OCI-LY7 (cell line): ENCODE data around the gene ISLR2. TPM values are rescaled to one million over a fixed set of nuclear protein-coding genes. Genes with fewer than 3 reads are reported as not detected.
"Not testable (repeated sequence)": the region's sequence is repeated elsewhere in the genome, so short reads cannot be mapped to it uniquely, and the experiment has no call there.

Source experiments
- BruUV-seq: library from RNA; stranded (reverse); fragments of 400-500 nt; replicated peaks from 2 replicates; lab custom pipeline; 2021; lab: Mats Ljungman, UMichigan
- CTCF ChIA-PET: fragments of 300-600 bp; sonication (Branson Sonifier 250); formaldehyde crosslinking; loops from one replicate; lab custom pipeline; 2022; ENCODE audit warnings: antibody characterized with exemption; ENCODE audit not compliant: unreplicated experiment; lab: Charles Lee
- POLR2A ChIA-PET: fragments of 300-600 bp; sonication (Branson Sonifier 250); formaldehyde crosslinking; loops from one replicate; lab custom pipeline; 2022; ENCODE audit warnings: antibody characterized with exemption; lab: Charles Lee
- DNase-seq: peaks from one replicate; pipeline ENCODE4 v3.0.0-alpha.2; 2015; ENCODE audit warnings: low spot score
- H2AFZ ChIP-seq: fragments of 200-600 bp; sonication (generic), shearing (Covaris generic); 2 replicates; pipeline ENCODE4 v1.6.1; 2014; ENCODE audit warnings: mild to moderate bottlenecking, antibody characterized with exemption, low read length, moderate library complexity
- H3K27ac ChIP-seq: fragments of 200-600 bp; sonication (generic); 2 replicates; pipeline ENCODE4 v1.5.1; 2014; ENCODE audit warnings: mixed run types, low read depth, mild to moderate bottlenecking, moderate library complexity, low read length, inconsistent platforms; ENCODE audit not compliant: poor library complexity, severe bottlenecking
- H3K36me3 ChIP-seq: fragments of 200-600 bp; sonication (generic); 2 replicates; pipeline ENCODE4 v1.6.1; 2014; ENCODE audit warnings: mild to moderate bottlenecking, antibody characterized with exemption, low read length, moderate library complexity, mixed read lengths; ENCODE audit not compliant: insufficient read depth
- H3K4me1 ChIP-seq: fragments of 200-600 bp; sonication (generic); 2 replicates; pipeline ENCODE4 v1.5.1; 2014; ENCODE audit warnings: mild to moderate bottlenecking, low read length; ENCODE audit not compliant: insufficient read depth, poor library complexity, severe bottlenecking
- H3K4me2 ChIP-seq: fragments of 200-600 bp; sonication (generic); 2 replicates; pipeline ENCODE4 v1.6.1; 2014; ENCODE audit warnings: mild to moderate bottlenecking, low read length
- H3K4me3 ChIP-seq: fragments of 200-600 bp; sonication (generic); 2 replicates; pipeline ENCODE4 v1.5.1; 2014; ENCODE audit warnings: mild to moderate bottlenecking, low read depth, low read length; ENCODE audit not compliant: poor library complexity, severe bottlenecking
- H3K79me2 ChIP-seq: fragments of 200-600 bp; sonication (generic); 2 replicates; pipeline ENCODE4 v1.6.1; 2016; ENCODE audit warnings: low read depth, mild to moderate bottlenecking, low read length, moderate library complexity, mixed read lengths; ENCODE audit not compliant: insufficient read depth
- H3K9me2 ChIP-seq: fragments of 200-600 bp; sonication (generic); 2 replicates; pipeline ENCODE4 v1.6.1; 2016; ENCODE audit warnings: mild to moderate bottlenecking, low read length, mixed read lengths; ENCODE audit not compliant: insufficient read depth
- H3K9me3 ChIP-seq: fragments of 200-600 bp; sonication (generic); 2 replicates; pipeline ENCODE4 v1.6.1; 2014; ENCODE audit warnings: mild to moderate bottlenecking, mixed run types, low read length, mixed read lengths
- H4K20me1 ChIP-seq: fragments of 200-600 bp; sonication (generic); 2 replicates; pipeline ENCODE4 v1.6.1; 2014; ENCODE audit warnings: mild to moderate bottlenecking, antibody characterized with exemption, low read length, moderate library complexity, mixed read lengths; ENCODE audit not compliant: insufficient read depth
- EZH2phosphoT487 ChIP-seq: fragments of 200-600 bp; sonication (generic); IDR thresholded peaks from 2 replicates; pipeline ENCODE4 v1.6.1; 2018; ENCODE audit warnings: low read depth, borderline replicate concordance, mild to moderate bottlenecking, mixed run types, antibody characterized with exemption, low read length, moderate library complexity, mixed read lengths
- intact Hi-C: fragments of 100-400 bp; cut with micrococcal nuclease; formaldehyde crosslinking; loops from one replicate; pipeline ENCODE4 v1.10.0; 2022; ENCODE audit not compliant: unreplicated experiment
- total RNA-seq, 2 experiments: library from RNA; depleted of rRNA in 1 of 2; stranded (reverse); fragments of >200 nt in 1 of 2; shearing (Covaris generic) in 1 of 2; gene quantifications; 2 replicates each; pipeline ENCODE4 v1.2.3, GENCODE V29; 2014 to 2022
- TF ChIP-seq, protein P1 (sequence below): fragments of 200-600 bp; sonication (generic); conservative IDR thresholded peaks from 2 replicates; pipeline ENCODE4 v1.5.1; 2014; ENCODE audit warnings: mild to moderate bottlenecking, antibody characterized with exemption, low read length, moderate library complexity, mixed read lengths

The ISLR2 gene
- total RNA-seq, 2 experiments from 2014 or later = not detected

GRCh38 chr15:74099963-74100733 is 30.2 kb upstream of the ISLR2 start:
- POLR2A ChIA-PET, H4K20me1 ChIP-seq, H2AFZ ChIP-seq, H3K79me2 ChIP-seq, H3K9me3 ChIP-seq, H3K4me1 ChIP-seq, H3K36me3 ChIP-seq, H3K27ac ChIP-seq, intact Hi-C loops, H3K4me2 ChIP-seq, CTCF ChIA-PET, H3K9me2 ChIP-seq: not testable (repeated sequence)
- peak overlapping the region; percentile 44 for H3K4me3 ChIP-seq
- DNase-seq = peak; percentile 60
- BruUV-seq = TSS peak; percentile 92

DNA sequence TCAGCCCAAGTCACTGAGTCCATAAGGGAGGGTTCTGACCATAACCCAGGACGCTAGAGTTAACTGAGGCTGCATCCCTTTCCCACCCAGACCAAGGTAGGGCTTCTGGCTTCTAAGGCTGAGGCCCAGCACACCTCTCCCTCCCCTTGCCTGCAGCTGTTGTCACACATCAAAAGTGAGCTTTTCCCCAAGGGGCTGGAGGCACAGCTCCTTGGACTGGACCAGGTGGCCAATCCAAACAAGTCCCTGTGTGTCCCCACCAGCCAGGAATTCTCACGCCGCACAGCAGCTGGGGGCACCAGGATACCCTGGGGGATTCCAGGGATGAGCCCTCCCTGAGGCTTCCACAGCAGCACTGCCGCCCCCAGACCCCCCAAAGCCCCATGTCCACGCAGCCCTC is 22.3 kb upstream of the ISLR2 start:
- Histone ChIP-seq H3K4me2 (no peak overlapping the region), H3K4me3 (no peak overlapping the region), H3K9me2 (no peaks in the 10 kb centered on the region), H3K9me3 (no peaks in the 10 kb centered on the region), H2AFZ (no peak overlapping the region), H3K4me1 (no peaks in the 10 kb centered on the region), H3K27ac (no peak overlapping the region), H3K36me3 (no peaks in the 10 kb centered on the region), H3K79me2 (no peaks in the 10 kb centered on the region), H4K20me1 (no peaks in the 10 kb centered on the region)
- DNase-seq = no peak
- no peak for TF ChIP-seq EZH2phosphoT487
- TF ChIP-seq, protein P1, sequence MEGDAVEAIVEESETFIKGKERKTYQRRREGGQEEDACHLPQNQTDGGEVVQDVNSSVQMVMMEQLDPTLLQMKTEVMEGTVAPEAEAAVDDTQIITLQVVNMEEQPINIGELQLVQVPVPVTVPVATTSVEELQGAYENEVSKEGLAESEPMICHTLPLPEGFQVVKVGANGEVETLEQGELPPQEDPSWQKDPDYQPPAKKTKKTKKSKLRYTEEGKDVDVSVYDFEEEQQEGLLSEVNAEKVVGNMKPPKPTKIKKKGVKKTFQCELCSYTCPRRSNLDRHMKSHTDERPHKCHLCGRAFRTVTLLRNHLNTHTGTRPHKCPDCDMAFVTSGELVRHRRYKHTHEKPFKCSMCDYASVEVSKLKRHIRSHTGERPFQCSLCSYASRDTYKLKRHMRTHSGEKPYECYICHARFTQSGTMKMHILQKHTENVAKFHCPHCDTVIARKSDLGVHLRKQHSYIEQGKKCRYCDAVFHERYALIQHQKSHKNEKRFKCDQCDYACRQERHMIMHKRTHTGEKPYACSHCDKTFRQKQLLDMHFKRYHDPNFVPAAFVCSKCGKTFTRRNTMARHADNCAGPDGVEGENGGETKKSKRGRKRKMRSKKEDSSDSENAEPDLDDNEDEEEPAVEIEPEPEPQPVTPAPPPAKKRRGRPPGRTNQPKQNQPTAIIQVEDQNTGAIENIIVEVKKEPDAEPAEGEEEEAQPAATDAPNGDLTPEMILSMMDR = no peak
- no TSS peak for BruUV-seq
- ChIA-PET CTCF (no interaction called here), POLR2A (no interaction called here)
- intact Hi-C loops = no loop called here

DNA sequence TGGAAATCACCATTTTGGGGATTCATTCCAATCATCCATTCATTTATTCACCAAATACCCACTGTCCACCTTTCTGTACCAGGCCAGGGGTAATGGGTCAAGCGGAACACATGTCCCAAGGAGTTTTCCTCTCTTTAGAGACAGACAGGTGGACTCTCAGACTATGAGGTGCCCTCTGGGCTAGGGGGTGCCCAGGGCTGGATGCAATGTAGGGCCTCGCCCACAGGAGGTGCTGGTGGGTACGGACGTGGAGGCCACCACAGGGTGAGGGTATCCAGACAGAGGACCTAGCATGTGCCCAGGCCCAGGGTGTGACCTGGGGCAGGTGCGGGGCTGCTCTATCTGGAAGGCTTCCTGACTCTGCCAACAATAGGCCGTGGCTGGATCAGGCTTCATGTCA is 21.8 kb upstream of the ISLR2 start:
- intact Hi-C loops, H3K36me3 ChIP-seq, CTCF ChIA-PET, DNase-seq, H3K4me1 ChIP-seq, H4K20me1 ChIP-seq, H2AFZ ChIP-seq, H3K27ac ChIP-seq, H3K4me2 ChIP-seq, H3K79me2 ChIP-seq, BruUV-seq, H3K9me2 ChIP-seq, POLR2A ChIA-PET, H3K9me3 ChIP-seq, H3K4me3 ChIP-seq: not testable (repeated sequence)
- TF ChIP-seq, protein P1 = peak; percentile 52
